ENCODE results near the gene KCNK16. TPM values are rescaled to one million over a fixed set of nuclear protein-coding genes. Genes with fewer than 3 reads are reported as not detected.

The KCNK16 gene
- total RNA-seq, 1 experiment from 2014 or later: not detected

- no peak overlapping the region for H3K27ac ChIP-seq (ENCODE audit: low read length)
- H3K4me3 ChIP-seq (ENCODE audit: low read depth in 2 of 2, low read length in 2 of 2): no peak overlapping the region
- ChIA-PET CTCF (no interaction called here), POLR2A (no interaction called here)
- no peaks in the 10 kb centered on the region for H3K27me3 ChIP-seq (ENCODE audit: control insufficient read depth, insufficient read depth, low read length)
- H3K36me3 ChIP-seq (ENCODE audit: control insufficient read depth, insufficient read depth, low read length): no peaks in the 10 kb centered on the region
- BruUV-seq (replicated peaks): no TSS peak
- no peaks in the 10 kb centered on the region for H3K4me1 ChIP-seq (ENCODE audit: control insufficient read depth, insufficient read depth, low read length)
- DNase-seq (ENCODE audit: low read depth, low spot score): no peak
- intact Hi-C loops (cut with micrococcal nuclease; ENCODE audit: unreplicated experiment): loop anchor here (5.0 to 10.0 kb wide), 3 partner anchors 63 to 435 kb away; no protein-coding TSS in a partner anchor
- ATAC-seq: no peak
- no peaks in the 10 kb centered on the region for H3K9me3 ChIP-seq (ENCODE audit: control insufficient read depth, insufficient read depth, low read depth, low read length)
- no peak for TF ChIP-seq CTCF (IDR thresholded peaks at IDR 0.05)
- no peak for TF ChIP-seq POLR2AphosphoS5 (IDR thresholded peaks at IDR 0.05; ENCODE audit: low read depth, low read length)
- no peak for TF ChIP-seq TCF7L2 (IDR thresholded peaks at IDR 0.05; ENCODE audit: low read depth, low read length)
- TF ChIP-seq REST (IDR thresholded peaks at IDR 0.05; ENCODE audit: insufficient read depth in 1 of 2, low read depth in 2 of 2, low read length in 1 of 2): no peak
- no peak for TF ChIP-seq SIN3A (IDR thresholded peaks at IDR 0.05; ENCODE audit: borderline replicate concordance, insufficient read depth, low read depth, low read length)
- in situ Hi-C loops (cut with HindIII; ENCODE audit: low pct_unique_long_range_greater_than_20kb, low sequenced_read_pairs): no loop called here
Observed at GRCh38 chr6:39307462-39307861, 15.0 kb downstream of the KCNK16 start.

GRCh38 chr6:39304951-39305350 is 17.6 kb downstream of the KCNK16 start:
- no peak for DNase-seq (ENCODE audit: low read depth, low spot score)
- Histone ChIP-seq H3K4me1 (ENCODE audit: control insufficient read depth, insufficient read depth, low read length) (no peaks in the 10 kb centered on the region), H3K27me3 (ENCODE audit: control insufficient read depth, insufficient read depth, low read length) (peaks cover 2% of the 10 kb centered on the region; the same call in 1 of the 2 replicates), H3K9me3 (ENCODE audit: control insufficient read depth, insufficient read depth, low read depth, low read length) (no peaks in the 10 kb centered on the region), H3K4me3 (ENCODE audit: low read depth in 2 of 2, low read length in 2 of 2) (no peak overlapping the region), H3K27ac (ENCODE audit: low read length) (no peak overlapping the region), H3K36me3 (ENCODE audit: control insufficient read depth, insufficient read depth, low read length) (no peaks in the 10 kb centered on the region)
- ChIA-PET POLR2A (no interaction called here), CTCF (interaction anchor here (0.6 to 1.1 kb wide), 2 partner anchors 14 to 296 kb away, joined by 3 read pairs; no protein-coding TSS in a partner anchor)
- no peak for ATAC-seq
- no TSS peak for BruUV-seq (replicated peaks)
- no peak for TF ChIP-seq TCF7L2 (IDR thresholded peaks at IDR 0.05; ENCODE audit: low read depth, low read length)
- TF ChIP-seq SIN3A (IDR thresholded peaks at IDR 0.05; ENCODE audit: borderline replicate concordance, insufficient read depth, low read depth, low read length): no peak
- no peak for TF ChIP-seq CTCF (IDR thresholded peaks at IDR 0.05)
- TF ChIP-seq POLR2AphosphoS5 (IDR thresholded peaks at IDR 0.05; ENCODE audit: low read depth, low read length): no peak
- no peak for TF ChIP-seq REST (IDR thresholded peaks at IDR 0.05; ENCODE audit: insufficient read depth in 1 of 2, low read depth in 2 of 2, low read length in 1 of 2)
- in situ Hi-C loops (cut with HindIII; ENCODE audit: low pct_unique_long_range_greater_than_20kb, low sequenced_read_pairs): no loop called here
- intact Hi-C loops (cut with micrococcal nuclease; ENCODE audit: unreplicated experiment): loop anchor here (5.0 to 10.0 kb wide), 3 partner anchors 60 to 433 kb away; no protein-coding TSS in a partner anchor
